ENCODE data around the gene INAVA.

- TF ChIP-seq CTCF (IDR thresholded peaks at IDR 0.05) (no peak), POLR2A (IDR thresholded peaks at IDR 0.05) (no peak)
Observed at GRCh38 chr1:200951016-200951415, 56.3 kb downstream of the INAVA start.

Data from heart left ventricle (tissue), 13 donors.